Pericardium fibroblast (primary cell): Measurements from ENCODE around the gene ACSL3. TPM values are rescaled to one million over a fixed set of nuclear protein-coding genes. Genes with fewer than 3 reads are reported as not detected.

Source experiments
- total RNA-seq: library from RNA; depleted of rRNA; stranded (reverse); fragments of >200 nt; gene quantifications from 2 replicates; pipeline ENCODE4 v1.2.3, GENCODE V29; 2015

ACSL3 gene
- 48.1 and 99.5 TPM in 2 replicates for total RNA-seq

GRCh38 chr2:222860740-222861410, at the start of gene ACSL3:
Gene ACSL3, plus strand, starts transcription at chr2:222861036. Its CDS starts 47,737 bp downstream, at chr2:222908773.

Other genes with a start within 250 kb of the ACSL3 start
- gene FARSB, start 204.9 kb upstream of the ACSL3 start, total RNA-seq: 9.3 and 13.5 TPM in 2 replicates
- gene MOGAT1, start 189.4 kb upstream of the ACSL3 start, total RNA-seq: not detected in 2 replicates
- 14.1 and 21.5 TPM in 2 replicates for gene KCNE4, start 191.2 kb downstream of the ACSL3 start, total RNA-seq